Bronchial epithelial cell (primary cell): ENCODE data around the gene TRAPPC5. TPM values are rescaled to one million over a fixed set of nuclear protein-coding genes. Genes with fewer than 3 reads are reported as not detected.

Source experiments
- DNase-seq: peaks from one replicate; pipeline ENCODE4 v3.0.0-alpha.2; 2010; ENCODE audit warnings: low read depth
- FAIRE-seq: peaks from 2 replicates; lab custom pipeline; 2011; peaks lifted over from hg19 to GRCh38; lab: Jason Lieb, UNC
- H3K27me3 ChIP-seq: 2 replicates; pipeline ENCODE4 v1.5.1; 2011; ENCODE audit warnings: low read length; ENCODE audit not compliant: control insufficient read depth, insufficient read depth
- H3K36me3 ChIP-seq: 2 replicates; pipeline ENCODE4 v1.5.1; 2011; ENCODE audit warnings: low read length; ENCODE audit not compliant: control insufficient read depth, insufficient read depth
- H3K4me3 ChIP-seq: 2 replicates; pipeline ENCODE4 v1.5.1; 2011; ENCODE audit warnings: mild to moderate bottlenecking, low read depth, low read length, control low read depth
- total RNA-seq: library from RNA; depleted of rRNA; stranded (reverse); fragments of >200 nt; gene quantifications from 2 replicates; pipeline ENCODE4 v1.2.1, GENCODE V29; 2014
- TF ChIP-seq, protein P1 (sequence below): IDR thresholded peaks from 2 replicates; pipeline ENCODE4 v1.5.1; 2011; ENCODE audit warnings: mild to moderate bottlenecking, moderate library complexity, low read length, control low read depth, inconsistent platforms; ENCODE audit not compliant: insufficient read depth, severe bottlenecking

TRAPPC5 gene
- total RNA-seq, 1 donor from 2014 or later = 29.2 TPM

DNA sequence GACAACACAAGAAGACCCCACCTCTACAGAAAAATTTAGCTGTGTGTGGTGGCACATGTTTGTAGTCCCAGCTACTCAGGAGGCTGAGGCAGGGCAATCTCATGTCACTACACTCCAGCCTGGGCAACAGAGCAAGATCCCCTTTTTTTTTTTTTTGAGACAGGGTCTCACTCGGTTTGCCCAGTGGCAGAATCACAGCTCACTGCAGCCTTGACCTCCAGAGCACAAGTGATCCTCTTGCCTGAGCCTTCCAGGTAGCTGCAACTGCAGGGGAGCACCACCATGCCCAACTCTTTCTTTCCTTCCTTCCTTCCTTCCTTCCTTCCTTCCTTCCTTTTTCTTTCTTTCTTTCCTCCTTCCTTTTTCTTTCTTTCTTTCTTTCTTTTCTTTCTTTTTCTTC, 55.5 kb downstream of the TRAPPC5 start:
- FAIRE-seq = no peak

DNA sequence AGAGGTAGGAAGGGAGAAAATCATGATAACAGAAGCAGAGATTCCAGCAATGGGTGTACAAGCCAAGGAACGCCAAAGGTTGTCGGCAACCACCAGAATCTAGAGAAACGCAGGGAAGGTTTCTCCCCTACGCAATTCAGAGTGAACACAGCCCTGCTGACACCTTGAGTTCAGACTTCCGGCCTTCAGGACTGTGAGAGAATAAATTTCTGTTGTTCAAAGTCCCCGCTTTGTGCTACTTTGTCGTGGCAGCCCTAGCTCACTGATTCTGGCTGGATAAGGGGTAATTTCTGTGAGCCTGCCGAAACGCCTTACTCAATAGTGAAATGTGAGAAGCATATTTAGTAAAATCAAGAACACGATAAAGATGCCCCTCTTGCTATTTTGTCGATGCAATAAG, 56.6 kb downstream of the TRAPPC5 start:
- TF ChIP-seq, protein P1, sequence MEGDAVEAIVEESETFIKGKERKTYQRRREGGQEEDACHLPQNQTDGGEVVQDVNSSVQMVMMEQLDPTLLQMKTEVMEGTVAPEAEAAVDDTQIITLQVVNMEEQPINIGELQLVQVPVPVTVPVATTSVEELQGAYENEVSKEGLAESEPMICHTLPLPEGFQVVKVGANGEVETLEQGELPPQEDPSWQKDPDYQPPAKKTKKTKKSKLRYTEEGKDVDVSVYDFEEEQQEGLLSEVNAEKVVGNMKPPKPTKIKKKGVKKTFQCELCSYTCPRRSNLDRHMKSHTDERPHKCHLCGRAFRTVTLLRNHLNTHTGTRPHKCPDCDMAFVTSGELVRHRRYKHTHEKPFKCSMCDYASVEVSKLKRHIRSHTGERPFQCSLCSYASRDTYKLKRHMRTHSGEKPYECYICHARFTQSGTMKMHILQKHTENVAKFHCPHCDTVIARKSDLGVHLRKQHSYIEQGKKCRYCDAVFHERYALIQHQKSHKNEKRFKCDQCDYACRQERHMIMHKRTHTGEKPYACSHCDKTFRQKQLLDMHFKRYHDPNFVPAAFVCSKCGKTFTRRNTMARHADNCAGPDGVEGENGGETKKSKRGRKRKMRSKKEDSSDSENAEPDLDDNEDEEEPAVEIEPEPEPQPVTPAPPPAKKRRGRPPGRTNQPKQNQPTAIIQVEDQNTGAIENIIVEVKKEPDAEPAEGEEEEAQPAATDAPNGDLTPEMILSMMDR = no peak
- Histone ChIP-seq H3K4me3 (no peak overlapping the region), H3K36me3 (no peaks in the 10 kb centered on the region), H3K27me3 (no peaks in the 10 kb centered on the region)
- DNase-seq (no peak), FAIRE-seq (no peak)

More for the DNA sequence above, 55.5 kb downstream of the TRAPPC5 start:
- Histone ChIP-seq H3K36me3 (no peaks in the 10 kb centered on the region), H3K27me3 (no peaks in the 10 kb centered on the region), H3K4me3 (no peak overlapping the region)
- TF ChIP-seq, protein P1 = no peak
- DNase-seq = no peak

Other genes with a start within 250 kb of the TRAPPC5 start
- 2.1 and 3.8 TPM in 2 replicates for gene PEX11G, start 191.8 kb upstream of the TRAPPC5 start, total RNA-seq
- 3.5 and 3.9 TPM in 2 replicates for gene ZNF358, start 164.7 kb upstream of the TRAPPC5 start, total RNA-seq
- 3.7 and 3.8 TPM in 2 replicates for gene MCOLN1, start 158.2 kb upstream of the TRAPPC5 start, total RNA-seq
- 35.6 and 40.8 TPM in 2 replicates for gene PNPLA6, start 145.1 kb upstream of the TRAPPC5 start, total RNA-seq
- 2.4 and 7.0 TPM in 2 replicates for gene CAMSAP3, start 85.0 kb upstream of the TRAPPC5 start, total RNA-seq
- gene XAB2, start 51.3 kb upstream of the TRAPPC5 start, total RNA-seq = 21.8 and 23.4 TPM in 2 replicates
- gene PET100, start 51.0 kb upstream of the TRAPPC5 start, total RNA-seq = 10.3 and 14.5 TPM in 2 replicates
- not detected in 2 replicates for gene PCP2, start 47.1 kb upstream of the TRAPPC5 start, total RNA-seq
- gene STXBP2, start 43.7 kb upstream of the TRAPPC5 start, total RNA-seq = 47.9 and 89.4 TPM in 2 replicates
- not detected in 2 replicates for gene RETN, start 11.8 kb upstream of the TRAPPC5 start, total RNA-seq
- not detected in 2 replicates for gene MCEMP1, start 3.7 kb upstream of the TRAPPC5 start, total RNA-seq
- gene FCER2, start 21.3 kb downstream of the TRAPPC5 start, total RNA-seq = not detected in 2 replicates
- not detected in 2 replicates for gene CLEC4G, start 51.3 kb downstream of the TRAPPC5 start, total RNA-seq
- not detected in 2 replicates for gene CD209, start 66.7 kb downstream of the TRAPPC5 start, total RNA-seq
- gene CLEC4M, start 82.4 kb downstream of the TRAPPC5 start, total RNA-seq = not detected in 2 replicates
- 9.2 and 19.5 TPM in 2 replicates for gene EVI5L, start 149.4 kb downstream of the TRAPPC5 start, total RNA-seq
- 0.13 TPM in 1 of 2 replicates, not detected in the other for gene PRR36, start 193.6 kb downstream of the TRAPPC5 start, total RNA-seq
- gene LRRC8E, start 207.7 kb downstream of the TRAPPC5 start, total RNA-seq = 7.6 and 13.2 TPM in 2 replicates
- 10.0 and 11.9 TPM in 2 replicates for gene MAP2K7, start 223.0 kb downstream of the TRAPPC5 start, total RNA-seq
- gene TGFBR3L, start 234.0 kb downstream of the TRAPPC5 start, total RNA-seq = 1.8 and 1.9 TPM in 2 replicates
- gene SNAPC2, start 239.5 kb downstream of the TRAPPC5 start, total RNA-seq = 13.4 and 15.9 TPM in 2 replicates
- 0.26 and 0.77 TPM in 2 replicates for gene CTXN1, start 245.3 kb downstream of the TRAPPC5 start, total RNA-seq